Measurements from ENCODE around the gene KIF26A. TPM values are rescaled to one million over a fixed set of nuclear protein-coding genes. Genes with fewer than 3 reads are reported as not detected.

The KIF26A gene
- polyA plus RNA-seq, 1 of the 3 experiments (the other 2 are of a cell fraction): 1.7 TPM

GRCh38 chr14:104190396-104191000 is 52.1 kb downstream of the KIF26A start:
- Histone ChIP-seq H3K4me2 (no peak overlapping the region), H3K27me3 (ENCODE audit: insufficient read depth) (no peaks in the 10 kb centered on the region), H4K20me1 (ENCODE audit: insufficient read depth) (no peaks in the 10 kb centered on the region), H3F3A (replicated peaks; ENCODE audit: insufficient read depth) (no peaks in the 10 kb centered on the region), H3K9me3 (no peaks in the 10 kb centered on the region), H3K36me3 (replicated peaks in 1 of 2; ENCODE audit: control insufficient read depth in 1 of 2, insufficient read depth in 2 of 2, low read length in 1 of 2) (no peaks in the 10 kb centered on the region), H3K9ac (no peak overlapping the region), H3K4me3 (ENCODE audit: low read depth in 2 of 2, low read length in 1 of 2) (no peak overlapping the region), H3K9me2 (no peaks in the 10 kb centered on the region), H3K27ac (ENCODE audit: low read depth in 2 of 2, low read length in 1 of 2) (no peak overlapping the region), H3K79me2 (ENCODE audit: insufficient read depth) (no peaks in the 10 kb centered on the region), H2AFZ (ENCODE audit: low read depth) (no peak overlapping the region), H3K4me1 (ENCODE audit: control insufficient read depth in 1 of 2, insufficient read depth in 2 of 2, low read depth in 1 of 2, low read length in 1 of 2) (peaks cover 0 to 22% of the 10 kb centered on the region in 2 experiments; a peak in 1 of 4 replicates)
- TF ChIP-seq NFIC (IDR thresholded peaks at IDR 0.05; ENCODE audit: borderline replicate concordance): no peak
- no peak for TF ChIP-seq SIN3A (IDR thresholded peaks at IDR 0.05; ENCODE audit: borderline replicate concordance, low read depth, low read length)
- no peak for TF ChIP-seq RAD21 (IDR thresholded peaks at IDR 0.05; ENCODE audit: low read length)
- no peak for TF ChIP-seq FOSL2 (IDR thresholded peaks at IDR 0.05; ENCODE audit: borderline replicate concordance, low read depth)
- no peak for TF ChIP-seq MAX (IDR thresholded peaks at IDR 0.05; ENCODE audit: low read depth)
- no peak for TF ChIP-seq ZBTB33 (IDR thresholded peaks at IDR 0.05; ENCODE audit: borderline replicate concordance, low read depth)
- TF ChIP-seq YY1 (IDR thresholded peaks at IDR 0.05; ENCODE audit: low read depth): no peak
- TF ChIP-seq FOXJ3 (CRISPR knock-in tag; IDR thresholded peaks at IDR 0.05): no peak
- CTCF ChIA-PET: interaction anchor here (0.9 to 2.5 kb wide), 3 partner anchors 14 to 450 kb away, joined by 3 to 10 read pairs (median 3); no protein-coding TSS in a partner anchor
- DNase-seq: no peak
- POLR2A ChIA-PET: no interaction called here
- 80% methylated on average over 5 of the region's 12 CpGs for WGBS (ENCODE audit: low lambda C conversion rate)

GRCh38 chr14:104191409-104191997 is 53.1 kb downstream of the KIF26A start:
- no peak overlapping the region for H3K27ac ChIP-seq (ENCODE audit: low read depth in 2 of 2, low read length in 1 of 2)
- ChIA-PET CTCF (interaction anchor here (0.6 to 2.5 kb wide), 6 partner anchors 9 to 444 kb away, joined by 3 to 10 read pairs (median 4); no protein-coding TSS in a partner anchor), POLR2A (no interaction called here)
- no peaks in the 10 kb centered on the region for H3F3A ChIP-seq (replicated peaks; ENCODE audit: insufficient read depth)
- H4K20me1 ChIP-seq (ENCODE audit: insufficient read depth): no peaks in the 10 kb centered on the region
- no peak overlapping the region for H3K4me2 ChIP-seq
- H3K9ac ChIP-seq: no peak overlapping the region
- no peaks in the 10 kb centered on the region for H3K9me3 ChIP-seq
- no peaks in the 10 kb centered on the region for H3K79me2 ChIP-seq (ENCODE audit: insufficient read depth)
- WGBS (ENCODE audit: low lambda C conversion rate): 58% methylated on average over 8 of the region's 21 CpGs
- H2AFZ ChIP-seq (ENCODE audit: low read depth): no peak overlapping the region
- no peak for DNase-seq
- no peaks in the 10 kb centered on the region for H3K36me3 ChIP-seq (replicated peaks in 1 of 2; ENCODE audit: control insufficient read depth in 1 of 2, insufficient read depth in 2 of 2, low read length in 1 of 2)
- no peaks in the 10 kb centered on the region for H3K9me2 ChIP-seq
- H3K4me1 ChIP-seq (ENCODE audit: control insufficient read depth in 1 of 2, insufficient read depth in 2 of 2, low read depth in 1 of 2, low read length in 1 of 2): peaks cover 0 to 30% of the 10 kb centered on the region in 2 experiments; a peak in 1 of 4 replicates
- H3K27me3 ChIP-seq (ENCODE audit: insufficient read depth): no peaks in the 10 kb centered on the region
- H3K4me3 ChIP-seq (ENCODE audit: low read depth in 2 of 2, low read length in 1 of 2): no peak overlapping the region
- TF ChIP-seq IRF3 (IDR thresholded peaks at IDR 0.05; ENCODE audit: low read depth, low read length) (no peak), MXI1 (IDR thresholded peaks at IDR 0.05; ENCODE audit: low read depth, low read length) (no peak), SMC3 (IDR thresholded peaks at IDR 0.05; ENCODE audit: low read depth, low read length) (no peak), REST (IDR thresholded peaks at IDR 0.05; ENCODE audit: low read depth, low read length) (no peak), TCF12 (IDR thresholded peaks at IDR 0.05) (no peak), SIN3A (IDR thresholded peaks at IDR 0.05; ENCODE audit: borderline replicate concordance, low read depth, low read length) (no peak), CTCF (IDR thresholded peaks at IDR 0.05) (no peak), RCOR1 (IDR thresholded peaks at IDR 0.05; ENCODE audit: low read length) (no peak), YY1 (IDR thresholded peaks at IDR 0.05; ENCODE audit: low read depth) (no peak), GATA2 (CRISPR knock-in tag; IDR thresholded peaks at IDR 0.05) (no peak), NFIC (IDR thresholded peaks at IDR 0.05; ENCODE audit: borderline replicate concordance) (no peak), FOXM1 (IDR thresholded peaks at IDR 0.05; ENCODE audit: low read depth) (no peak)

All from SK-N-SH (cell line).